ENCODE measurements around the gene CBFA2T3.

- TF ChIP-seq, protein P1, sequence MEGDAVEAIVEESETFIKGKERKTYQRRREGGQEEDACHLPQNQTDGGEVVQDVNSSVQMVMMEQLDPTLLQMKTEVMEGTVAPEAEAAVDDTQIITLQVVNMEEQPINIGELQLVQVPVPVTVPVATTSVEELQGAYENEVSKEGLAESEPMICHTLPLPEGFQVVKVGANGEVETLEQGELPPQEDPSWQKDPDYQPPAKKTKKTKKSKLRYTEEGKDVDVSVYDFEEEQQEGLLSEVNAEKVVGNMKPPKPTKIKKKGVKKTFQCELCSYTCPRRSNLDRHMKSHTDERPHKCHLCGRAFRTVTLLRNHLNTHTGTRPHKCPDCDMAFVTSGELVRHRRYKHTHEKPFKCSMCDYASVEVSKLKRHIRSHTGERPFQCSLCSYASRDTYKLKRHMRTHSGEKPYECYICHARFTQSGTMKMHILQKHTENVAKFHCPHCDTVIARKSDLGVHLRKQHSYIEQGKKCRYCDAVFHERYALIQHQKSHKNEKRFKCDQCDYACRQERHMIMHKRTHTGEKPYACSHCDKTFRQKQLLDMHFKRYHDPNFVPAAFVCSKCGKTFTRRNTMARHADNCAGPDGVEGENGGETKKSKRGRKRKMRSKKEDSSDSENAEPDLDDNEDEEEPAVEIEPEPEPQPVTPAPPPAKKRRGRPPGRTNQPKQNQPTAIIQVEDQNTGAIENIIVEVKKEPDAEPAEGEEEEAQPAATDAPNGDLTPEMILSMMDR (IDR thresholded peaks at IDR 0.05; ENCODE audit: borderline replicate concordance, extremely low read depth, low read length, poor library complexity, severe bottlenecking), result no peak
- TF ChIP-seq EZH2 (IDR thresholded peaks at IDR 0.05; ENCODE audit: borderline replicate concordance, low read depth, low read length, severe bottlenecking), result no peak
Measured at GRCh38 chr16:88893127-88893968, 83.7 kb downstream of the CBFA2T3 start.

Measured in DND-41 (cell line).